Esophagus squamous epithelium (tissue), 5 donors: ENCODE data around the gene ABAT. TPM values are rescaled to one million over a fixed set of nuclear protein-coding genes. Genes with fewer than 3 reads are reported as not detected.
"Not testable (repeated sequence)": the region's sequence is repeated elsewhere in the genome, so short reads cannot be mapped to it uniquely, and the experiment has no call there.

Experiments
- DNase-seq: peaks from one replicate; lab custom pipeline; 2025; lab: John Stamatoyannopoulos, UW
- H3K27ac ChIP-seq, 4 donors: fragments of 200-600 bp; sonication (generic); one replicate each; pipeline ENCODE4 v1.5.1; 2016 to 2019; ENCODE audit warnings: mild to moderate bottlenecking in 1 of 4
- H3K27me3 ChIP-seq, 4 donors: fragments of 200-600 bp; sonication (generic); 1 replicate in 3 of 4; 2 replicates in 1 of 4; pipeline versions ENCODE4 v1.5.1 to v1.6.0; 2017 to 2021; ENCODE audit warnings: antibody characterized with exemption in 1 of 4
- H3K36me3 ChIP-seq, 3 donors: fragments of 200-600 bp; sonication (generic); one replicate each; pipeline ENCODE4 v1.5.1; 2016 to 2019
- H3K4me1 ChIP-seq, 3 donors: fragments of 200-600 bp; sonication (generic); one replicate each; pipeline ENCODE4 v1.5.1; 2017 to 2019
- H3K4me3 ChIP-seq, 4 donors: fragments of 200-600 bp; sonication (generic); 1 replicate in 3 of 4; 2 replicates in 1 of 4; pipeline ENCODE4 v1.5.1; 2016 to 2019; ENCODE audit warnings: mild to moderate bottlenecking in 2 of 4, moderate library complexity in 1 of 4
- H3K9me3 ChIP-seq, 3 donors: fragments of 200-600 bp; sonication (generic); one replicate each; pipeline ENCODE4 v1.5.1; 2016 to 2019
- CTCF ChIP-seq, 6 experiments: fragments of 450-650 bp in 4 of 6; fragments of 200-600 bp in 2 of 6; sonication (generic) in 2 of 6; IDR thresholded peaks; one replicate each; pipeline ENCODE4 v1.5.1; 2016 to 2019; ENCODE audit warnings: antibody characterized with exemption in 6 of 6, mild to moderate bottlenecking in 4 of 6, moderate library complexity in 4 of 6
- POLR2A ChIP-seq, 4 donors: fragments of 450-650 bp; IDR thresholded peaks; one replicate each; pipeline ENCODE4 v1.6.1; 2017; ENCODE audit warnings: antibody characterized with exemption in 4 of 4, mild to moderate bottlenecking in 4 of 4, moderate library complexity in 3 of 4
- WGBS, 2 donors: methylation state at CpG; one replicate each; pipeline ENCODE4 v1.1.5; 2018; 5-methylcytosine and 5-hydroxymethylcytosine counted together
- intact Hi-C: fragments of 100-400 bp; cut with DNase I; formaldehyde crosslinking; loops from one replicate; pipeline ENCODE4 v1.15.0; 2022
- total RNA-seq, 4 donors: library from RNA; depleted of rRNA; stranded (reverse); fragments of >200 nt; gene quantifications; one replicate each; pipeline ENCODE4 v1.1.0, GENCODE V29; 2016
- donor health status: DM: yes; HTN: yes; CAD: no.

The ABAT gene
- total RNA-seq, 4 donors from 2014 or later: 2.9 to 14.5 (median 9.1) TPM

GRCh38 chr16:8694795-8695728 lies 20.6 kb downstream of the ABAT start:
- 79 to 81% methylated on average over 13 of the region's 18 CpGs for WGBS, 2 donors
- intact Hi-C loops: no loop called here

DNA sequence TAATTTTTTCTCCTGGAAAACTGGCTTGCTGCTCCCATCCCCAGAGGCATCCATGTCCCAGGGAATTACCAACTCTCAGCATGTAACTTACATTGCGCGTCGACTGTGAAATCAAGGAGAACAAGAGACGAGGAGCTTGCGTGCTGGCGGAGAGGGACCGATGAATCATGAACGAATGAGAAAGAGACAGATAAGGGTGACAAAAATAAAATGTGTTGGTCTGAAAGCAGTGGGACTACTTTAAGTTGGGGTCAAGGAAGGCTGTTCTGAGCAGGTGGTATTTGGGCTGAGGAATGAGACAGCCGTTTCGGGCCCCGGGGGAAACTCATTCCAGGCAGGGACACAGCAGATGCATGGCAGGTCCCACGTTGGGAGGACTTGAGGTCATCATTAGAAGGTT lies 22.5 kb downstream of the ABAT start:
- DNase-seq: no peak
- TF ChIP-seq POLR2A (IDR thresholded peaks at IDR 0.05): no peak
- TF ChIP-seq CTCF (IDR thresholded peaks at IDR 0.05): no peak
- no peaks in the 10 kb centered on the region for H3K9me3 ChIP-seq
- H3K4me3 ChIP-seq: no peak overlapping the region
- no peaks in the 10 kb centered on the region for H3K4me1 ChIP-seq
- no peak overlapping the region for H3K27ac ChIP-seq
- intact Hi-C loops: no loop called here
- 82 to 85% methylated on average over 12 of the region's 12 CpGs for WGBS, 2 donors
- H3K36me3 ChIP-seq: no peaks in the 10 kb centered on the region
- H3K27me3 ChIP-seq: no peaks in the 10 kb centered on the region

More at GRCh38 chr16:8694795-8695728, 20.6 kb downstream of the ABAT start:
- no peak for TF ChIP-seq CTCF (IDR thresholded peaks at IDR 0.05)
- no peak for TF ChIP-seq POLR2A (IDR thresholded peaks at IDR 0.05)
- Histone ChIP-seq H3K36me3 (peaks cover 0 to 6% (median 0%) of the 10 kb centered on the region in 3 donors), H3K27ac (no peak overlapping the region), H3K9me3 (peaks cover 0 to 5% (median 0%) of the 10 kb centered on the region in 3 donors), H3K4me1 (no peaks in the 10 kb centered on the region), H3K4me3 (no peak overlapping the region), H3K27me3 (no peaks in the 10 kb centered on the region)
- DNase-seq: no peak

- no peak for TF ChIP-seq CTCF (IDR thresholded peaks at IDR 0.05)
- TF ChIP-seq POLR2A (IDR thresholded peaks at IDR 0.05): no peak
- no peaks in the 10 kb centered on the region for H3K4me1 ChIP-seq
- no peaks in the 10 kb centered on the region for H3K27me3 ChIP-seq
- no peak overlapping the region for H3K4me3 ChIP-seq
- no peaks in the 10 kb centered on the region for H3K9me3 ChIP-seq
- intact Hi-C loops: no loop called here
- WGBS, 2 donors: 52 to 58% methylated on average over 3 of the region's 3 CpGs
- H3K27ac ChIP-seq: no peak overlapping the region
- no peak for DNase-seq
- H3K36me3 ChIP-seq: no peaks in the 10 kb centered on the region
These were observed 23.5 kb downstream of the ABAT start for GRCh38 chr16:8697965-8698364.

GRCh38 chr16:8703693-8704092 lies 29.3 kb downstream of the ABAT start:
- 97 to 100% methylated on average over 2 of the region's 2 CpGs for WGBS, 2 donors
- Histone ChIP-seq H3K4me3 (no peak overlapping the region), H3K27me3 (no peaks in the 10 kb centered on the region), H3K9me3 (no peaks in the 10 kb centered on the region), H3K27ac (no peak overlapping the region), H3K36me3 (no peaks in the 10 kb centered on the region), H3K4me1 (no peaks in the 10 kb centered on the region)
- no peak for TF ChIP-seq CTCF (IDR thresholded peaks at IDR 0.05)
- no peak for TF ChIP-seq POLR2A (IDR thresholded peaks at IDR 0.05)
- intact Hi-C loops: no loop called here
- no peak for DNase-seq

DNA sequence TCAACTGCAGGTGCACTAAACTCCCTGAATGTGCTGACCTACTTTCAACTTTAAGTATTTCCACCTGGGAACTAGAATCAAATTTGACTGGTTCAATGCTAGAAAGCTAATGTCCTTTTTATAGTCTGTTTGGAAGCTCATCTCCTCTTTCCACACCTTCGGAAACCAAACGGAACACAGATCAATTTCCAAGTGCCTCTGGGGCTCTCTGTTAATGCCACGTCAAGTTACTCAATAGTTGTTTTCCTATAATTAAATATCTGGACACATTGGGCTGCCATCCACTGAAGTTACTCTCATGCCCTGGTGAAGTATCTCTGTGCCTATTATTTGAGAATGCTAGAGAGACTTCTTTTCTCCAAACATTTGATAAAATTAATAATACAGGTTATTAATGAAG lies 29.7 kb downstream of the ABAT start:
- no peak overlapping the region for H3K27ac ChIP-seq
- no peak for TF ChIP-seq CTCF (IDR thresholded peaks at IDR 0.05)
- TF ChIP-seq POLR2A (IDR thresholded peaks at IDR 0.05): no peak
- H3K4me3 ChIP-seq: no peak overlapping the region
- intact Hi-C loops: no loop called here
- H3K4me1 ChIP-seq: no peaks in the 10 kb centered on the region
- H3K36me3 ChIP-seq: no peaks in the 10 kb centered on the region
- WGBS, 2 donors: 76 to 84% methylated on average over 3 of the region's 3 CpGs
- no peaks in the 10 kb centered on the region for H3K9me3 ChIP-seq
- no peaks in the 10 kb centered on the region for H3K27me3 ChIP-seq
- DNase-seq: no peak

GRCh38 chr16:8705100-8705822 lies 30.8 kb downstream of the ABAT start:
- H3K36me3 ChIP-seq, DNase-seq, H3K4me3 ChIP-seq, intact Hi-C loops, H3K9me3 ChIP-seq, H3K4me1 ChIP-seq, H3K27me3 ChIP-seq, H3K27ac ChIP-seq: not testable (repeated sequence)
- WGBS, 2 donors: 57 to 64% methylated on average over 4 of the region's 4 CpGs
